ENCODE results near the gene PLA2G4A. TPM values are rescaled to one million over a fixed set of nuclear protein-coding genes. Genes with fewer than 3 reads are reported as not detected.
A peak's percentile ranks its signal among the peaks of the same experiment; 100 is the strongest.

PLA2G4A gene
- total RNA-seq, 1 donor = 12.3 TPM

- no peaks in the 10 kb centered on the region for H4K20me1 ChIP-seq (ENCODE audit: insufficient read depth, low read length)
- H3K4me3 ChIP-seq (ENCODE audit: insufficient read depth, low read length) = no peak overlapping the region
- H3K79me2 ChIP-seq (ENCODE audit: insufficient read depth, low read length) = no peaks in the 10 kb centered on the region
- no peak for TF ChIP-seq CTCF (IDR thresholded peaks at IDR 0.05; ENCODE audit: extremely low read depth, low read depth, low read length)
- H3K36me3 ChIP-seq (ENCODE audit: insufficient read depth, low read length) = no peaks in the 10 kb centered on the region
- H3K4me2 ChIP-seq (ENCODE audit: insufficient read depth, low read length) = no peak overlapping the region
- H2AFZ ChIP-seq (ENCODE audit: low read length) = no peak overlapping the region
- no peaks in the 10 kb centered on the region for H3K27me3 ChIP-seq (ENCODE audit: insufficient read depth, low read length)
- H3K27ac ChIP-seq (ENCODE audit: low read depth, low read length) = no peak overlapping the region
- no peak for DNase-seq (ENCODE audit: insufficient read length, low spot score, missing footprints)
- no peaks in the 10 kb centered on the region for H3K9me3 ChIP-seq (ENCODE audit: low read depth, low read length)
- H3K4me1 ChIP-seq (ENCODE audit: insufficient read depth, low read length) = no peaks in the 10 kb centered on the region
Measured at GRCh38 chr1:186943891-186944686, 115.3 kb downstream of the PLA2G4A start.

GRCh38 chr1:186945146-186945545 is 116.4 kb downstream of the PLA2G4A start:
- no peak overlapping the region for H3K4me3 ChIP-seq (ENCODE audit: insufficient read depth, low read length)
- no peak overlapping the region for H2AFZ ChIP-seq (ENCODE audit: low read length)
- no peaks in the 10 kb centered on the region for H3K79me2 ChIP-seq (ENCODE audit: insufficient read depth, low read length)
- H3K4me1 ChIP-seq (ENCODE audit: insufficient read depth, low read length) = no peaks in the 10 kb centered on the region
- no peaks in the 10 kb centered on the region for H3K27me3 ChIP-seq (ENCODE audit: insufficient read depth, low read length)
- H4K20me1 ChIP-seq (ENCODE audit: insufficient read depth, low read length) = no peaks in the 10 kb centered on the region
- no peak for TF ChIP-seq CTCF (IDR thresholded peaks at IDR 0.05; ENCODE audit: extremely low read depth, low read depth, low read length)
- H3K9me3 ChIP-seq (ENCODE audit: low read depth, low read length) = no peaks in the 10 kb centered on the region
- H3K36me3 ChIP-seq (ENCODE audit: insufficient read depth, low read length) = no peaks in the 10 kb centered on the region
- H3K4me2 ChIP-seq (ENCODE audit: insufficient read depth, low read length) = no peak overlapping the region
- DNase-seq (ENCODE audit: insufficient read length, low spot score, missing footprints) = no peak
- no peak overlapping the region for H3K27ac ChIP-seq (ENCODE audit: low read depth, low read length)

- Histone ChIP-seq H3K27ac (ENCODE audit: low read depth, low read length) (peak overlapping the region; percentile 6), H3K36me3 (ENCODE audit: insufficient read depth, low read length) (no peaks in the 10 kb centered on the region), H3K4me1 (ENCODE audit: insufficient read depth, low read length) (no peaks in the 10 kb centered on the region), H2AFZ (ENCODE audit: low read length) (peak overlapping the region; percentile 9), H3K4me2 (ENCODE audit: insufficient read depth, low read length) (peak overlapping the region; percentile 7), H3K9me3 (ENCODE audit: low read depth, low read length) (no peaks in the 10 kb centered on the region), H3K27me3 (ENCODE audit: insufficient read depth, low read length) (no peaks in the 10 kb centered on the region), H4K20me1 (ENCODE audit: insufficient read depth, low read length) (no peaks in the 10 kb centered on the region), H3K4me3 (ENCODE audit: insufficient read depth, low read length) (no peak overlapping the region), H3K79me2 (ENCODE audit: insufficient read depth, low read length) (no peaks in the 10 kb centered on the region)
- no peak for DNase-seq (ENCODE audit: insufficient read length, low spot score, missing footprints)
- no peak for TF ChIP-seq CTCF (IDR thresholded peaks at IDR 0.05; ENCODE audit: extremely low read depth, low read depth, low read length)
Measured at GRCh38 chr1:186948535-186948934, 119.8 kb downstream of the PLA2G4A start.

GRCh38 chr1:186949173-186949572 is 120.4 kb downstream of the PLA2G4A start:
- no peaks in the 10 kb centered on the region for H3K27me3 ChIP-seq (ENCODE audit: insufficient read depth, low read length)
- no peak for DNase-seq (ENCODE audit: insufficient read length, low spot score, missing footprints)
- no peak for TF ChIP-seq CTCF (IDR thresholded peaks at IDR 0.05; ENCODE audit: extremely low read depth, low read depth, low read length)
- no peaks in the 10 kb centered on the region for H4K20me1 ChIP-seq (ENCODE audit: insufficient read depth, low read length)
- H3K27ac ChIP-seq (ENCODE audit: low read depth, low read length) = no peak overlapping the region
- H3K79me2 ChIP-seq (ENCODE audit: insufficient read depth, low read length) = no peaks in the 10 kb centered on the region
- no peak overlapping the region for H2AFZ ChIP-seq (ENCODE audit: low read length)
- H3K4me2 ChIP-seq (ENCODE audit: insufficient read depth, low read length) = no peak overlapping the region
- no peaks in the 10 kb centered on the region for H3K9me3 ChIP-seq (ENCODE audit: low read depth, low read length)
- no peak overlapping the region for H3K4me3 ChIP-seq (ENCODE audit: insufficient read depth, low read length)
- H3K4me1 ChIP-seq (ENCODE audit: insufficient read depth, low read length) = no peaks in the 10 kb centered on the region
- no peaks in the 10 kb centered on the region for H3K36me3 ChIP-seq (ENCODE audit: insufficient read depth, low read length)

Measured in osteoblast (primary cell).